ENCODE results near the gene PAQR7. TPM values are rescaled to one million over a fixed set of nuclear protein-coding genes. Genes with fewer than 3 reads are reported as not detected.
"Not testable (repeated sequence)": the region's sequence is repeated elsewhere in the genome, so short reads cannot be mapped to it uniquely, and the experiment has no call there.

PAQR7 gene
- total RNA-seq, 1 donor from 2014 or later: 7.1 TPM

DNA sequence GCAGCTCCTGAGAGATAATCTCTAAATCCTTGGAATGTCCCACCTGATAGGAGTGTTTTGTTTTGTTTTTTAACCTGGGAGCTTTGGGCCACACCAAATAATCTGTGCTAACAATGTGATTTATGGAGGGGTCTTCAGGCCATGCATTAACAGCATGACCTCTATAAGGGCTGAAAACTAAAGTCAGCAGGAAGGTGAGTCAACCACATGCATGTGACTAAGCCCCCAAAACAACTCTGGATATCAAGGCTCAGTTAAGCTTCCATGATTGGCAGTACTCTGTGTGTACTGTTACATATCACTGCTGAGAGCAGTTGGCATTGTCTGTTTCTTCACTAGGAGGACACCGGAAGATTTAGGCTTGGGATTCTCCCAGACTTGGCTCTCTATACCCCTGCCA is 27.0 kb downstream of the PAQR7 start:
- DNase-seq (ENCODE audit: low read depth, low spot score): no peak

DNA sequence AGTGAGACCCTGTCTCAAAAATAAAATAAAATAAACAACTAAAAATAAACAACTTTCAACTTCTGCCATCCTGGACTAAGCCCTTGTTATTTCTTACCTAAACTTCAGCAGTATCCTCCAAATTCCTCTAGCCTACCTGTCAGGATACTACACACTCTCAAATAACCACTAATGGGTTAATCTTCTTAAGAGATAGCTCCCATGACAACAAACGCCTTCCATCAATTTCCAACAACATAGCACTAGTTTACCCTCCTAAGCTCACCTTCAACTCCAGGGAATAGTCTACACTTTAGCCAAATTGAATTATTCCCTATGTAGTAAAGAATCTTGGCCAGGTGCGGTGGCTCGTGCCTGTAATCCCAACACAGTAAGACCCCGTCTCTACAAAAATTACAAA is 27.6 kb downstream of the PAQR7 start:
- DNase-seq (ENCODE audit: low read depth, low spot score): no peak

- no peak for DNase-seq (ENCODE audit: low read depth, low spot score)
Measured at GRCh38 chr1:25845664-25846063, 29.8 kb downstream of the PAQR7 start.

- DNase-seq (ENCODE audit: low read depth, low spot score): no peak
Measured at GRCh38 chr1:25844536-25845337, 30.8 kb downstream of the PAQR7 start.

DNA sequence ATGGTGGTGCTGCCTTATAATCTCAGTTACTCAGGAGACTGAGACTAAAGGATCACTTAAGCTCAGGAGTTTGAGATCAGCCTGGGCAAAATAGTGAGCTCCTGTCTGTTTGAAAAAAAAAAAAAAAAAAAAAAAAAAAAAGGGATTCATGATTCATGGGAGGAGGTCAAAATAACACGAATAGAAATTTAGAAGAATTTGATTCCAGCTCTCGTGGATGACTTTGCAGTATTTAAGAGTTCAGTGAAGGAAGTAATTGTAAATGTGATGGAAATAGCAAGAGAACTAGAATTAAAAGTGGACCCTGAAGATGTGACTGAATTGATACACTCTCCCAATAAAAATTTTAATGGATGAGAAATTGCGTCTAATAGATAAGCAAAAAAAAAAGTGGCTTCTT is 32.0 kb downstream of the PAQR7 start:
- DNase-seq (ENCODE audit: low read depth, low spot score): no peak

GRCh38 chr1:25839808-25840207 is 35.7 kb downstream of the PAQR7 start:
- DNase-seq (ENCODE audit: low read depth, low spot score): not testable (repeated sequence)

- DNase-seq (ENCODE audit: low read depth, low spot score): no peak
Measured at GRCh38 chr1:25837262-25837875, 38.1 kb downstream of the PAQR7 start.

- DNase-seq (ENCODE audit: low read depth, low spot score): no peak
Measured at GRCh38 chr1:25836695-25837094, 38.8 kb downstream of the PAQR7 start.

GRCh38 chr1:25834894-25835293 is 40.6 kb downstream of the PAQR7 start:
- DNase-seq (ENCODE audit: low read depth, low spot score): no peak

- no peak for DNase-seq (ENCODE audit: low read depth, low spot score)
Measured at GRCh38 chr1:25833158-25833557, 42.4 kb downstream of the PAQR7 start.

- no peak for DNase-seq (ENCODE audit: low read depth, low spot score)
Measured at GRCh38 chr1:25832336-25833037, 43.0 kb downstream of the PAQR7 start.

DNA sequence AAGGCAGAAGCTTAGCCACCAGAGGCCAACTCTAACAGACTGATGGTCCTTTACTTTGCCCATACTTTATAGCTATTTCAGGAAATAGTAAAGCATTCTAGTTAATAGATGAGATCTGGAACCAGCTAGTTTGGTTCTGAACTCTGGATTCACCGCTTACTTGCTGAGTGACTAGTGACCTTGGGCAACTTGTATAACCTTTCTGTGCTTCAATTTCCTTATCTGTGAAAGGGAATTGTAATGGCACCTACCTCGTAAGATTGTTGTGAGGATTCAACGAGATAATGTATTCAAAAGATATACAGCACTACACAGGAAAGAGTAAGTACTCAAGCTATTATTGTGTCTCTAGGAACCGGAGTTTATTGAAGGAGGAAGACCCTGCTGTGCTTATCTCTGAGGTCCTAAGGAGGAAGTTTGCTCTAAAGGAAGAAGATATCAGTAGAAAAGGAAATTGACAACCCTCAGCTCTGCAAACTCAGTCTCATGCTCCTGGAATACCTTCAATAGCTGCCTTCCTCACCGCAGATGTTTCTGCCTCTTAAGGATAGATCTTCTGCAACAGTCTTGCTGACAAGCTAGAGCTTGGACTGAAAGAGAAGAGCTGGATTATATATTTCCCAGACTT is 43.8 kb downstream of the PAQR7 start:
- DNase-seq (ENCODE audit: low read depth, low spot score): no peak

DNA sequence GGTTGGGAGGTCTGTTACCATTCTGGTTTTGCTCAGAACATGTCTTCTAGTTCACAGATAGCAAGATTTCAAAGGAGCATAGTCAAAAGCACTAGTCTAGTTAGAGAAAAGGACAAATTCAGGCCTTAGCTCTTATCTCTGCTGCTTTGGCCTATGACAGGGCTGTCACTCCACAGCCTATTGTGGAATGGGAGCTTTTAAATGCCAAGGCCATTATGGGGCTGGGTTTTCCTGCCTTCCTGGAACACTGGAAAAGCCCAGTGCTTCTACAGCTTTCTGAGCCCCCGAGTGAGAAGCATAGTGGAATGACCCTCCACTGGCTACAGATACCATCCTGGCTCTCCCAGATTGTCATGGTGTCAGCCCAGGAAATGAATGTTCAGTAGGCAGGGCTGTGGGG is 46.5 kb downstream of the PAQR7 start:
- DNase-seq (ENCODE audit: low read depth, low spot score): no peak

DNA sequence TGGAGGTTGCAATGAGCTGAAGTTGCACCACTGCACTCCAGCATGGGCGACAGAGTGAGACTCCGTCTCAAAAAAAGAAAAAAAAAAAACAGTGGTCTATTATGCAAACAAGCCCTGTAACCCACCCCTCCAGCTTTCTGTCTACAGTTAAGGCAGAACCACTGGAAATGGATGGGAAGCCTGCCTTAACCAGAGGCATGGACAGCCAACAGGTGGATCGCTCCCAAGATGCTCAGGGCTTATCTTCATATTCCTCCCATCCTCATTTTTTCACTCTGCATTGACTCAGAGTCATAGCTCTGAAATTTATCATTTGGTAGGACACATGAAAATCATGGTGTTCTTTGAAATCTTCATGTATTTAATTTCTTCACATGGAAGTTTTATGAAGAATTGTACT is 47.0 kb downstream of the PAQR7 start:
- no peak for DNase-seq (ENCODE audit: low read depth, low spot score)

DNA sequence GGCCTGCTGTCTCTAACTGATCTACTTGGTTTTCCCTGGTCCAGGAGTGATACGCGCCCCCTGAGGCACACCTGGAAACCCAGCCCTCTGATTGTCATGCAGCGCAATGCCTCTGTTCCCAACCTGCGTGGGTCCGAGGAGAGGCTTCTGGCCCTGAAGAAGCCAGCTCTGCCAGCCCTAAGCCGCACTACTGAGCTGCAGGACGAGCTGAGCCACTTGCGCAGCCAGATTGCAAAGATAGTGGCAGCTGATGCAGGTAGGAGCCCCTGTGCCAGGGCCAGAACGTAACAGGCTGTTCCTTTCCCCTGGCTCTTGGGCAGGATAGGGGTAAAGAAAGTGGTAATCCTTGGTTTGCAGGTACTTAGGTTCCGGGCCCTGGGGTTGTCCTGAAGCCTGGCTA is 48.9 kb downstream of the PAQR7 start:
- no peak for DNase-seq (ENCODE audit: low read depth, low spot score)

DNA sequence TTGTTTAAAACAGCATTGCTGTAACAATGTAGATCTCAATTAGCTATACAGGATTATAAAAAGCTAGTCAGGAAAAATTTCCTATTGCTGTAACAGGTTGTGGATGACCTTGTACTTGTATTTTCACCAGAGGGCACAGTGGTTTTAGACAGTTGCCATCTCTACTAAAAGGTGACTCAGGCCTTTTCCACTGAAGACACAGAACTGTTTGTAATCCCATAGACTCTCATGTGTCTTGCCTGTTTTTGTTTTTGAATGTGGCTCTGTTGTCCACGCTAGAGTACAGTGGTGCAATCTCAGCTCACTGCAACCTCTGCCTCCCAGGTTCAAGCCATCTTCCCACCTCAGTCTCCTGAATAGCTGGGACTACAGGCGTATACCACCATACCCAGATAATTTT is 49.9 kb downstream of the PAQR7 start:
- no peak for DNase-seq (ENCODE audit: low read depth, low spot score)

GRCh38 chr1:25821630-25822091 is 53.8 kb downstream of the PAQR7 start:
- DNase-seq (ENCODE audit: low read depth, low spot score): no peak

DNA sequence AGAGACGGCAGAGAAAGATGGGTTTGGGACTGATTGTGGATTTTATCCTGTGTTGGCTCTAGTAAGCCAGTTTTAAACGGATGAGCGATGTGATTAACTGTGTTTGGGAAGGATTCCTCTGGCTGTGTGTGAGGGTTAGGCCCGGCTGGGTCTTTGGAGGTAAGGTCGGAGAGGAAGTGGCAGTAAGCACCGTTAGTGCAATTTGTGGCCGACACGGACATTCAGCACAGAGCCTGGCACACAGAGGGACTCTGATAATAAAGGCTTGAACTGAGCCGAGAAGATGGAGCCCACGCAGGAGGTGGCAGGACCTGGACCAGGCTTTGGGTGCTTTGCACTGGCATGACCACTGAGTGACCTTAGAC is 54.4 kb downstream of the PAQR7 start:
- no peak for DNase-seq (ENCODE audit: low read depth, low spot score)

- no peak for DNase-seq (ENCODE audit: low read depth, low spot score)
Measured at GRCh38 chr1:25820247-25821111, 55.0 kb downstream of the PAQR7 start.

- no peak for DNase-seq (ENCODE audit: low read depth, low spot score)
Measured at GRCh38 chr1:25819491-25820246, 55.8 kb downstream of the PAQR7 start, which contains the start of gene MTFR1L. TSS of gene MTFR1L (plus strand) at chr1:25819954. CDS start at chr1:25823105, 3,151 bp downstream.
